ENCODE measurements around the gene PRPF6. TPM values are rescaled to one million over a fixed set of nuclear protein-coding genes. Genes with fewer than 3 reads are reported as not detected.

PRPF6 gene
- total and polyA plus RNA-seq, 2 donors (not counting 3 experiments of a cell fraction or from before 2014, with no cell fraction given), result 35.3 to 67.4 TPM

- H4K20me1 ChIP-seq (replicated peaks; ENCODE audit: control insufficient read depth, extremely low read depth, insufficient read depth, low read length), result no peaks in the 10 kb centered on the region
- FAIRE-seq (peak; percentile 80), DNase-seq (ENCODE audit: low read depth, low spot score) (peak; percentile 93)
- peak within 1 kb of the TSS; percentile 42 for H3K27ac ChIP-seq (ENCODE audit: insufficient read depth, low read depth, low read length)
- peak within 1 kb of the TSS; percentile 83 for H2AFZ ChIP-seq (ENCODE audit: low read depth, low read length)
- H3K9me3 ChIP-seq (replicated peaks; ENCODE audit: control insufficient read depth, insufficient read depth, low read length), result no peaks in the 10 kb centered on the region
- peak within 1 kb of the TSS; percentile 38 to 78 (median 76) for H3K4me3 ChIP-seq (replicated peaks in 1 of 3; ENCODE audit: insufficient read depth in 1 of 3, low read depth in 1 of 3, low read length in 3 of 3)
- ChIA-PET POLR2A (interaction anchor here (0.6 kb wide), 1 partner anchor 382 kb away, joined by 5 read pairs; the partner anchor contains the start of gene HELZ2), CTCF (interaction anchor here (0.7 to 1.7 kb wide), 13 partner anchors 12 to 418 kb away, joined by 3 to 9 read pairs (median 5); partner anchors contain the start of genes PRPF6, PTK6 and TPD52L2)
- H3K9me1 ChIP-seq (replicated peaks; ENCODE audit: control insufficient read depth, extremely low read depth, insufficient read depth, low read length), result no peaks in the 10 kb centered on the region
- H3K4me2 ChIP-seq (ENCODE audit: insufficient read depth, low read length), result peak within 1 kb of the TSS; percentile 26
- BruUV-seq (replicated peaks), result no TSS peak
- peaks cover 10% of the 10 kb centered on the region for H3K4me1 ChIP-seq (ENCODE audit: control insufficient read depth, extremely low read depth, insufficient read depth, low read length)
- no peaks in the 10 kb centered on the region for H3K27me3 ChIP-seq (ENCODE audit: control insufficient read depth in 2 of 2, insufficient read depth in 2 of 2, low read length in 2 of 2)
- intact Hi-C loops (cut with micrococcal nuclease) (loop anchor here (1.0 to 5.0 kb wide), 4 partner anchors 16 to 249 kb away; partner anchors contain the start of genes ARFRP1 and ZGPAT), dilution Hi-C loops (cut with MboI; ENCODE audit: extremely low pct_ligation_motif_present, low sequenced_read_pairs) (no loop called here)
- peak within 1 kb of the TSS; percentile 82 for H3K9ac ChIP-seq (replicated peaks; ENCODE audit: extremely low read depth, insufficient read depth, low read length)
- peaks cover 40% of the 10 kb centered on the region for H3K79me2 ChIP-seq (ENCODE audit: control insufficient read depth, insufficient read depth, low read length)
- TF ChIP-seq EZH2 (IDR thresholded peaks at IDR 0.05; ENCODE audit: borderline replicate concordance, low read depth, low read length, severe bottlenecking) (no peak), MAX (IDR thresholded peaks at IDR 0.05; ENCODE audit: insufficient read depth, insufficient read length) (peak; percentile 89), CTCF (IDR thresholded peaks at IDR 0.05; ENCODE audit: extremely low read depth in 1 of 2, insufficient read depth in 1 of 2, low read depth in 1 of 2, low read length in 2 of 2) (no peak), FOS (IDR thresholded peaks at IDR 0.05; ENCODE audit: borderline replicate concordance, insufficient read depth, low read length) (no peak), MYC (IDR thresholded peaks at IDR 0.05; ENCODE audit: low read depth, low read length) (peak; percentile 42), GATA2 (IDR thresholded peaks at IDR 0.05; ENCODE audit: insufficient read depth, insufficient read length, low read depth, low read length) (no peak), POLR2A (IDR thresholded peaks at IDR 0.05; ENCODE audit: low read depth, low read length) (peak; percentile 89), POLR2AphosphoS5 (IDR thresholded peaks at IDR 0.05; ENCODE audit: insufficient read depth, low read depth, low read length) (peak; percentile 93)
- peaks cover 0 to 10% of the 10 kb centered on the region in 2 experiments for H3K36me3 ChIP-seq (ENCODE audit: control insufficient read depth in 2 of 2, extremely low read depth in 1 of 2, insufficient read depth in 2 of 2, low read length in 2 of 2)
Measured at GRCh38 chr20:63955827-63956663, 24.9 kb upstream of the PRPF6 start, which contains the start of gene UCKL1. Gene UCKL1 (minus strand): TSS chr20:63956416. CDS start chr20:63956372, 44 bp downstream.
